HG03196 (cell line): ENCODE results near the gene VSIG2.

Source experiments
- ATAC-seq: cut with Tn5 transposase; IDR thresholded peaks from one replicate; pipeline ENCODE4 v1.9.1; 2021; ENCODE audit not compliant: unreplicated experiment

Gene VSIG2

GRCh38 chr11:124748481-124749343 lies 3.3 kb downstream of the VSIG2 start:
- no peak for ATAC-seq

- no peak for ATAC-seq
These were observed 4.0 kb downstream of the VSIG2 start for GRCh38 chr11:124748100-124748418.

GRCh38 chr11:124747406-124748099 lies 4.5 kb downstream of the VSIG2 start:
- ATAC-seq, result no peak

GRCh38 chr11:124746621-124747243 lies 5.3 kb downstream of the VSIG2 start:
- peak; percentile 90 for ATAC-seq

GRCh38 chr11:124745835-124746620 lies 6.0 kb downstream of the VSIG2 start:
- peak; percentile 11 for ATAC-seq

GRCh38 chr11:124745270-124745834 lies 6.7 kb downstream of the VSIG2 start:
- no peak for ATAC-seq

GRCh38 chr11:124743050-124743449 lies 9.0 kb downstream of the VSIG2 start:
- no peak for ATAC-seq

GRCh38 chr11:124742555-124742954 lies 9.5 kb downstream of the VSIG2 start:
- no peak for ATAC-seq

GRCh38 chr11:124740277-124740882 lies 11.7 kb downstream of the VSIG2 start:
- ATAC-seq, result peak; percentile 50

- ATAC-seq, result peak; percentile 97
These were observed 12.4 kb downstream of the VSIG2 start, which contains the start of gene NRGN for GRCh38 chr11:124739479-124740276. NRGN (plus strand) TSS chr11:124739942; CDS start chr11:124740085, 143 bp downstream.

GRCh38 chr11:124738713-124739478 lies 13.2 kb downstream of the VSIG2 start:
- no peak for ATAC-seq

GRCh38 chr11:124737638-124738305 lies 14.3 kb downstream of the VSIG2 start:
- ATAC-seq, result no peak

GRCh38 chr11:124736736-124737135 lies 15.3 kb downstream of the VSIG2 start:
- ATAC-seq, result no peak

- ATAC-seq, result no peak
These were observed 19.8 kb downstream of the VSIG2 start for GRCh38 chr11:124732230-124732629.

- no peak for ATAC-seq
These were observed 22.5 kb downstream of the VSIG2 start for GRCh38 chr11:124729571-124729970.

GRCh38 chr11:124728134-124728533 lies 23.9 kb downstream of the VSIG2 start:
- ATAC-seq, result no peak

- ATAC-seq, result no peak
These were observed 24.6 kb downstream of the VSIG2 start for GRCh38 chr11:124727474-124727873.

- ATAC-seq, result peak; percentile 4
These were observed 26.3 kb downstream of the VSIG2 start for GRCh38 chr11:124725719-124726105.
